ENCODE data around the gene BLM. TPM values are rescaled to one million over a fixed set of nuclear protein-coding genes. Genes with fewer than 3 reads are reported as not detected.

Gene BLM
- total RNA-seq, 1 donor from 2014 or later, result 44.8 TPM

DNA sequence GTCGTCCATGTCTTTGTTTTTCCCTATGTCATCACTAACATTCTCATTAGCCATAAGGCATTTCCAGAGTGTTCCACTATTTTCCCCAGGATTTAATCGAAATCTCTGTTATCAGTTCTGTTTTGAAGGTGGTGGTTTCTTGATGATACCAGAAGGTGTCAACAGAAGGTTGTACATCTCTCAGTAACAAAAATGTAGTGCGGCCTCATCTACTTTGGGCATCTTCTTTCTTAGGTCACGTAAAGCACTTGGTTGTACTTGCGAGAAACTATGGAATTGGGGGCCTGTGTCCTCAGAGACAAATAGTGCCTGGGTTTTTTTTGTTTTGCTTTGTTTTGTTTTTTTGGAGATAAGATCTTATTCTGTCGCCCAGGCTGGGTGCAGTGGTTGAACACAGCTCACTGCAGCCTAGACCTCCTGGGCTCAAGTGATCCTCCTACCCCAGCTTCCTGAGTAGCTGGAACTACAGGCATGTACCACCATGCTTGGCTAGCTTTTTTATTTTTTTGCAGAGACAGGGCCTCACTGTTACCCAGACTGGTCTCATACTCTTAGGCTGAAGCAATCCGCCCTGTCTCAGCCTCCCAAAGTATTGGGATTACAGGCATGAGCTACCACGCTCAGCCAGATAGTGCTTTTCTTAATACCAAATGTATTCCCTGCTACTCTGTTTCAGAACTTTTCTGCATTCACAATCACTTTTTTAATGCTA lies 90.1 kb downstream of the BLM start:
- TF ChIP-seq, protein P1, sequence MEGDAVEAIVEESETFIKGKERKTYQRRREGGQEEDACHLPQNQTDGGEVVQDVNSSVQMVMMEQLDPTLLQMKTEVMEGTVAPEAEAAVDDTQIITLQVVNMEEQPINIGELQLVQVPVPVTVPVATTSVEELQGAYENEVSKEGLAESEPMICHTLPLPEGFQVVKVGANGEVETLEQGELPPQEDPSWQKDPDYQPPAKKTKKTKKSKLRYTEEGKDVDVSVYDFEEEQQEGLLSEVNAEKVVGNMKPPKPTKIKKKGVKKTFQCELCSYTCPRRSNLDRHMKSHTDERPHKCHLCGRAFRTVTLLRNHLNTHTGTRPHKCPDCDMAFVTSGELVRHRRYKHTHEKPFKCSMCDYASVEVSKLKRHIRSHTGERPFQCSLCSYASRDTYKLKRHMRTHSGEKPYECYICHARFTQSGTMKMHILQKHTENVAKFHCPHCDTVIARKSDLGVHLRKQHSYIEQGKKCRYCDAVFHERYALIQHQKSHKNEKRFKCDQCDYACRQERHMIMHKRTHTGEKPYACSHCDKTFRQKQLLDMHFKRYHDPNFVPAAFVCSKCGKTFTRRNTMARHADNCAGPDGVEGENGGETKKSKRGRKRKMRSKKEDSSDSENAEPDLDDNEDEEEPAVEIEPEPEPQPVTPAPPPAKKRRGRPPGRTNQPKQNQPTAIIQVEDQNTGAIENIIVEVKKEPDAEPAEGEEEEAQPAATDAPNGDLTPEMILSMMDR (conservative IDR thresholded peaks at IDR 0.05), result no peak
- no peak overlapping the region for H3K27ac Mint-ChIP-seq (ENCODE audit: unreplicated experiment)
- H3K9me3 Mint-ChIP-seq, result no peaks in the 10 kb centered on the region
- DNase-seq (ENCODE audit: low read depth, low spot score), result no peak
- H3K27me3 Mint-ChIP-seq (ENCODE audit: low read depth), result no peaks in the 10 kb centered on the region
- no peaks in the 10 kb centered on the region for H3K4me1 Mint-ChIP-seq
- H3K4me3 Mint-ChIP-seq, result no peak overlapping the region
- H3K36me3 Mint-ChIP-seq (ENCODE audit: low read depth), result peaks cover 4% of the 10 kb centered on the region

DNA sequence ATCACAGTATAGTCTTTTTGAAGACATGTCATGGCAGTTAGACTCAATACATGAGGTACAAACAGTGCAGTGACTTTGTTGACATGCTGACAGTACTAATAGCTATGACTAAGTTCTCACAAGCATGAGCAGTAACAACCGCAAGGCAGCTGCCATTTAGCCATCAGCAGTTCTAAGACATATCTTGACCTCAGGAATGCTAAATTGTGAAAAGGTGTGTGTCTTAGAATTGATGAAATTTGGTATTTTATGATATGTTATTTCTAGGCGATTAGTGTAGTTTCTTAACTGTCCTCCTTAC lies 90.6 kb downstream of the BLM start:
- Mint-ChIP-seq H3K36me3 (ENCODE audit: low read depth) (peaks cover 6% of the 10 kb centered on the region), H3K9me3 (no peaks in the 10 kb centered on the region), H3K27ac (ENCODE audit: unreplicated experiment) (no peak overlapping the region), H3K4me1 (no peaks in the 10 kb centered on the region), H3K27me3 (ENCODE audit: low read depth) (no peaks in the 10 kb centered on the region), H3K4me3 (no peak overlapping the region)
- no peak for DNase-seq (ENCODE audit: low read depth, low spot score)
- TF ChIP-seq, protein P1 (conservative IDR thresholded peaks at IDR 0.05), result no peak

DNA sequence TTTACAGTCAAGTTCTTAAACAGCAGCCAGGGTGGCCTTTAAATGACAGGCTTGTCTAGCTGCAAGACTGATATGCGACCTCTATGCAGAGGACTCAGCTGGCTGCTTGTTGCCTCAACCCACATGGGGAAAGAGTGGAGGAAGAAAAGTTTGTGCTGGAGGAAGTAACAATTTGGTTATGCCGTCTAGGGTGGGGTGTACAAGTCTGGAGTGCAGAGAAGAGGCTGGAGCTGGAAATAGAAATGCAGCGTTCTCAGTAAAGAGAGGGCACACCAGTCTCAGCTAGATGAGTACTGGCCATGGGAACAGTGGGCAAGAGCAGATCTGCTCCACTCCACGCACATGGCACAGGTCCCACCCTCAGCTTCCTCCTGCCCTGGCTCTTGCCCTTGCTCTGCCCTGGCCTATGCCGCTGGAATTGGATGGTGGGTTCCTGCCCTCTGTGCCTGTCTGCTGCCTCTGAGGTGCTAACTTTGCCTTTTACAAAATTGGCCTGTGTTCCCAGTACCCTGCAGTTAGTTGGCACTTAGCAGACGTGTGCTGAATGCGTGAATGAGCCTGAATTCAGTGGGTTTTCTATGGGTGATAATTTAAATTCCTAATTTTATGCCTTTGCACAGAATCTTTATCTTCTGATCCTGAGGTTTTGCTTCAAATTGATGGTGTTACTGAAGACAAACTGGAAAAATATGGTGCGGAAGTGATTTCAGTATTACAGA lies 91.5 kb downstream of the BLM start:
- peak overlapping the region; percentile 76 for H3K27ac Mint-ChIP-seq (ENCODE audit: unreplicated experiment)
- DNase-seq (ENCODE audit: low read depth, low spot score), result no peak
- H3K4me3 Mint-ChIP-seq, result no peak overlapping the region
- no peaks in the 10 kb centered on the region for H3K9me3 Mint-ChIP-seq
- H3K36me3 Mint-ChIP-seq (ENCODE audit: low read depth), result peaks cover 6% of the 10 kb centered on the region
- no peaks in the 10 kb centered on the region for H3K4me1 Mint-ChIP-seq
- TF ChIP-seq, protein P1 (conservative IDR thresholded peaks at IDR 0.05), result no peak
- H3K27me3 Mint-ChIP-seq (ENCODE audit: low read depth), result no peaks in the 10 kb centered on the region

DNA sequence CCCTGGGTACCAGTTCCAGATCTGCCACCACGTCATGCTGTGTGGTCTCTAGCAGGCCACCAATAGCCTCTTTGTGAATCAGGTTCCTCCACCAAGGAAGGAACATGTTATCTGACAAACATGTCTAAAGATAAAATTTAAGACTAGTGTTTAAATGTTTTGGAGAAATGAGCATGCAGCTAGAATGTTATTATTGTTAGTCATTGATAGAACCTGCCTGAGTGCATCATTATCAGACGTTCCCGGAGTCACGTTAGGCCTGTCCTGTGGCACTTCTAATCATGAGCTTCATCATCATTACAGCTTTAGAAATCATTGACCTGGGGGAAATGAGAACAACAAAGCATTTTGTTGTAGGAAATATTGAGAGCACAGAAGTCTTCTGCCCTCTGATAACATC lies 92.4 kb downstream of the BLM start:
- H3K9me3 Mint-ChIP-seq, result no peaks in the 10 kb centered on the region
- TF ChIP-seq, protein P1 (conservative IDR thresholded peaks at IDR 0.05), result no peak
- no peak overlapping the region for H3K27ac Mint-ChIP-seq (ENCODE audit: unreplicated experiment)
- H3K4me1 Mint-ChIP-seq, result no peaks in the 10 kb centered on the region
- H3K4me3 Mint-ChIP-seq, result no peak overlapping the region
- no peak for DNase-seq (ENCODE audit: low read depth, low spot score)
- H3K27me3 Mint-ChIP-seq (ENCODE audit: low read depth), result no peaks in the 10 kb centered on the region
- H3K36me3 Mint-ChIP-seq (ENCODE audit: low read depth), result peaks cover 6% of the 10 kb centered on the region

DNA sequence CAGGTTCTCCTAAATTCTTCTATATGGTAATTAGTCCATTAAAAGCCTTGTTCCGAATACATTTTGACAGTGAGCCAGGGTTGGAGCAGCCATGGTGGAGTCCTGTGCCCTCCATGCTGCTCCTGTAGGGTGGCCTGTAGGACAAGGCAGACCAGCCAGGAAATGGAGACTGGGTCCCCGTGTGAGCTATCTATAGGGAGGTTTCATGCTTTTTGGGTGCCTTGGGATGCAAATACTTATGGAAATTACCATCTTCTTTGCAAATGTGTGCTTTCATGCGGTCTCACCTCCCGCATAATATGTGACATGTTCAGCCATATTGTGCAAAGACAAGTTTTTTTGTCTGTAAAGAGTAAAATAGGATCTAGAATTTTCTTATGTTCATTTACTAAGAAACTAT lies 93.2 kb downstream of the BLM start:
- TF ChIP-seq, protein P1 (conservative IDR thresholded peaks at IDR 0.05), result no peak
- no peaks in the 10 kb centered on the region for H3K9me3 Mint-ChIP-seq
- no peak overlapping the region for H3K27ac Mint-ChIP-seq (ENCODE audit: unreplicated experiment)
- no peak for DNase-seq (ENCODE audit: low read depth, low spot score)
- H3K4me3 Mint-ChIP-seq, result no peak overlapping the region
- no peaks in the 10 kb centered on the region for H3K4me1 Mint-ChIP-seq
- peaks cover 6% of the 10 kb centered on the region for H3K36me3 Mint-ChIP-seq (ENCODE audit: low read depth)
- no peaks in the 10 kb centered on the region for H3K27me3 Mint-ChIP-seq (ENCODE audit: low read depth)

Data from neural crest cell (in vitro differentiated cells).